HUES48 (cell line): Measurements from ENCODE around the gene DNAJC2.
A peak's percentile ranks its signal among the peaks of the same experiment; 100 is the strongest.

Experiments
- H3K27ac ChIP-seq: one replicate; pipeline ENCODE4 v1.7.0; 2013; ENCODE audit warnings: low read depth, low read length, inconsistent platforms
- H3K27me3 ChIP-seq: 2 replicates; pipeline ENCODE4 v1.6.1; 2013; ENCODE audit warnings: mild to moderate bottlenecking, low read length; ENCODE audit not compliant: control insufficient read depth, insufficient read depth
- H3K36me3 ChIP-seq: 2 replicates; pipeline ENCODE4 v1.6.1; 2013; ENCODE audit warnings: low read length; ENCODE audit not compliant: control insufficient read depth, insufficient read depth
- H3K4me1 ChIP-seq: 2 replicates; pipeline ENCODE4 v1.6.1; 2013; ENCODE audit warnings: mild to moderate bottlenecking, low read length; ENCODE audit not compliant: control insufficient read depth, insufficient read depth
- H3K4me3 ChIP-seq: 2 replicates; pipeline ENCODE4 v1.5.1; 2013; ENCODE audit warnings: mild to moderate bottlenecking, low read depth, low read length
- H3K9ac ChIP-seq: 2 replicates; pipeline ENCODE4 v1.6.1; 2013; ENCODE audit warnings: mild to moderate bottlenecking, low read depth, low read length, moderate library complexity
- H3K9me3 ChIP-seq: 2 replicates; pipeline ENCODE4 v1.6.1; 2013; ENCODE audit warnings: low read length; ENCODE audit not compliant: control insufficient read depth, insufficient read depth

The DNAJC2 gene

DNA sequence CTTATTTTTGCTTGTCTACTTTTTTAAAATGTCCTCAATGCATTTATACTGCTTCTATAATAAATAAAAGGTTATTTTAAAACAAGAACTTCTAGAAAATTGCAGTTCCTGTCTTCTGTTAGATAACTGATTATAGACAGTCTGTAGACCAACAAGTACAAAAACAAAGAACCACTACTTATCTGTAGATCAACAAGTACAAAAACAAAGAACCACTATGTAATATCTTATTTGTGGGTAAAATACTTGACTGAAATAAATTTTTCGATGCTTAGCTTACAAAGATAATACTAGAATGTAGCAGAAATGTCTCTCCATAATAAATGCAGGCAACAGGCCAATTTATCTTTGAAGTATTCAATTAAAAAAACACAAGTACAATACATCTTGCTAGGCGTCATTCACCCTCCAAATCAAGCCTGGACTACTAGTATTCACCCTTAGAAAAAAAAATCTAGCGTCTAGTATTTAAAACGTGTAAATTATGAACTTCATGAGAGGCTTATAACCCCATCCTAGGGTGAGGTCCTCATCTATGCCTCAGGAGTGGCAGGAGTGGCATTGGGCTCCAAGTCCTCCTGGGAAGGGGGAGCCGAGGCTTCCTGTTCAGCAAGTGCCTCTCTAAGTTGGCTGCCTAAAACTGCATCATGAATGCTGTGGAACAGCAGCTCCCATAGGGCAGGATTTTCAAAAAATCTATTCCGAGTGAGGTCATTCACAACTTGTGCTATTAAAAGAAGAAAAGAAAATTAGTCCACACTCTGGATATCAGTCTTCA is 29.5 kb upstream of the DNAJC2 start:
- H3K9me3 ChIP-seq, result no peaks in the 10 kb centered on the region
- peaks cover 5% of the 10 kb centered on the region for H3K36me3 ChIP-seq
- no peaks in the 10 kb centered on the region for H3K4me1 ChIP-seq
- no peak overlapping the region for H3K4me3 ChIP-seq
- H3K27ac ChIP-seq, result no peak overlapping the region
- no peak overlapping the region for H3K9ac ChIP-seq
- H3K27me3 ChIP-seq, result no peaks in the 10 kb centered on the region

GRCh38 chr7:103369432-103369831 is 24.9 kb upstream of the DNAJC2 start:
- no peaks in the 10 kb centered on the region for H3K27me3 ChIP-seq
- no peak overlapping the region for H3K27ac ChIP-seq
- no peak overlapping the region for H3K9ac ChIP-seq
- H3K36me3 ChIP-seq, result peaks cover 52% of the 10 kb centered on the region
- H3K9me3 ChIP-seq, result no peaks in the 10 kb centered on the region
- H3K4me3 ChIP-seq, result no peak overlapping the region
- H3K4me1 ChIP-seq, result no peaks in the 10 kb centered on the region

- H3K4me3 ChIP-seq, result no peak overlapping the region
- H3K9me3 ChIP-seq, result no peaks in the 10 kb centered on the region
- H3K27ac ChIP-seq, result no peak overlapping the region
- H3K4me1 ChIP-seq, result peaks cover 9% of the 10 kb centered on the region; the same call in 1 of the 2 replicates
- H3K9ac ChIP-seq, result no peak overlapping the region
- no peaks in the 10 kb centered on the region for H3K27me3 ChIP-seq
- peaks cover 45% of the 10 kb centered on the region for H3K36me3 ChIP-seq
Observed at GRCh38 chr7:103349805-103350204, 5.2 kb upstream of the DNAJC2 start.

GRCh38 chr7:103348959-103349358 is 4.4 kb upstream of the DNAJC2 start:
- Histone ChIP-seq H3K9me3 (no peaks in the 10 kb centered on the region), H3K4me1 (peaks cover 9% of the 10 kb centered on the region; the same call in 1 of the 2 replicates), H3K9ac (no peak overlapping the region), H3K36me3 (peaks cover 37% of the 10 kb centered on the region), H3K27ac (no peak overlapping the region), H3K27me3 (no peaks in the 10 kb centered on the region), H3K4me3 (peak overlapping the region; percentile 99)

DNA sequence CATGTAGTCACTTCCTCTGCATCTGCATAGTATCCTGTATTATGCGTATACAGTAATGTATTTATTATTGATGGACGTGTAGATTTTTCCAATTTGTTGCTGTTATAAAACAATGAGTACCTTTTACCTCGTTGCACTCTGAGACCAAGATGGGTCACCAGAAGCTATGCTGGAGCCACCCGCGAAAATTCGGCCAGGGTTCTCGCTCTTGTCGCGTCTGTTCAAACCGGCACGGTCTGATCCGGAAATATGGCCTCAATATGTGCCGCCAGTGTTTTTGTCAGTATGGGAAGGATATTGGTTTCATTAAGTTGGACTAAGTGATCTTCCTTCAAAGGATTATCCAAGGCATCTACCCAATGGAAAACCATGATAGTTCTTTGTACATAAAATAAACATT is 3.9 kb upstream of the DNAJC2 start:
- Histone ChIP-seq H3K27me3 (no peaks in the 10 kb centered on the region), H3K9me3 (no peaks in the 10 kb centered on the region), H3K9ac (no peak overlapping the region), H3K27ac (no peak overlapping the region), H3K4me3 (peak overlapping the region; percentile 99), H3K4me1 (peaks cover 11% of the 10 kb centered on the region; the same call in 1 of the 2 replicates), H3K36me3 (peaks cover 32% of the 10 kb centered on the region)

- Histone ChIP-seq H3K27ac (peak within 1 kb of the TSS; percentile 93), H3K9me3 (no peaks in the 10 kb centered on the region), H3K36me3 (peaks cover 25% of the 10 kb centered on the region), H3K4me3 (peak within 1 kb of the TSS; percentile 99), H3K9ac (peak within 1 kb of the TSS; percentile 91), H3K27me3 (no peaks in the 10 kb centered on the region), H3K4me1 (peaks cover 14% of the 10 kb centered on the region; the same call in 1 of the 2 replicates)
Observed at GRCh38 chr7:103347507-103348267, 3.1 kb upstream of the DNAJC2 start, which contains the start of gene PSMC2. Gene PSMC2, plus strand, starts transcription at chr7:103347643. Its CDS starts 69 bp downstream, at chr7:103347712.

DNA sequence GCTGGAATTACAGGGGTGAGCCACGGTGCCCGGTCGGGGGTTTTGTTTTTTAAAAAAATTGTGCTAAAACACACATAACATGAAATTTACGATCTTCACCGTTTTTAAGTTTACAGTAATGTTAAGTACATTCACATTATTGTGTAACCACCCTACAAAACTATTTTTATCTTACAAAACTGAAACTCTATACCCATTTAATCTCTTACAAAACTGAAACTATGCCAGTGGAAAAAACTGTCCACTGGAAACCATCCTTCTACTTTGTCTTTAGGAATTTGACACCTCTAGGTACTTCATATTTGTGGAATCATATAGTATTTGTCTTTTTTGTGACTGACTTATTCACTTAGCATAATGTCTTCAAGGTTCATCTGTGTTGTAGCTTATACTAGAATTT is 1.8 kb upstream of the DNAJC2 start:
- Histone ChIP-seq H3K9ac (no peak overlapping the region), H3K27ac (no peak overlapping the region), H3K36me3 (peaks cover 24% of the 10 kb centered on the region), H3K27me3 (no peaks in the 10 kb centered on the region), H3K9me3 (no peaks in the 10 kb centered on the region), H3K4me1 (peaks cover 14% of the 10 kb centered on the region; the same call in 1 of the 2 replicates), H3K4me3 (no peak overlapping the region)

DNA sequence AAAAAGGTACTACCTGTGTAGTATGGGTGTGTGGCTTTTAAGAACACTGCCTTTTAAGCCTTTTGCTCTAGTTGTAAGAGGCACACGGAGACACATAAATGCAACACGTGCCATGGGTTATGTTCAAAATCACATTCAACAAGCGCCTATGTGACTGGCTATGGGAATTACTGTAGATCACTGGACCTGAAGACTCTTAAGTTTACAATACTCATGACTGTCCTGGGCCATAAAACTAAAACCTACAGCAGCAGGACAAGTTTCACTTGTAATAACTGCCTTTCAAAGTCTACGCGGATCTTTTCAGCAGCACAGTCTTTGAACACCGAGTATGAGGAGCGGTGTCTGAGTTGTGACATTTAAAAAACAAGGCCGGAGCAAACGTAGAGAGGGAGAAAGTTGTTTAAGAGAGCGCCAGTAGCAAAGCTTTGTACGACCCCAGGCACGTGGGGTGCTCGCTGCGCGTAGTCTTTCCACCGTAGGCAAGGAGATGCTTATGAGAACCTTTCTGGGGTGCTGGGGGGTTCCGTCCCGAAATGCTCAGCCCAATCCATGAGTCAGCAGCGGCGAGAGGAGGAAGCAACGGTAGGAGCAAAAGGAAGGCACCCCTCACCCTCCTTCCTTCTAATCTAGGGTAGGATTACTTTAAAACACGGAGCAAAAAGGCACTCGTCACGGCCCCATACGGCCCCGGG is 662 bp downstream of the DNAJC2 start:
- Histone ChIP-seq H3K27me3 (no peaks in the 10 kb centered on the region), H3K9me3 (no peaks in the 10 kb centered on the region), H3K9ac (peak overlapping the region; percentile 89), H3K27ac (peak overlapping the region; percentile 82), H3K4me1 (peaks cover 11% of the 10 kb centered on the region; the same call in 1 of the 2 replicates), H3K4me3 (peak overlapping the region; percentile 85), H3K36me3 (peaks cover 33% of the 10 kb centered on the region)

DNA sequence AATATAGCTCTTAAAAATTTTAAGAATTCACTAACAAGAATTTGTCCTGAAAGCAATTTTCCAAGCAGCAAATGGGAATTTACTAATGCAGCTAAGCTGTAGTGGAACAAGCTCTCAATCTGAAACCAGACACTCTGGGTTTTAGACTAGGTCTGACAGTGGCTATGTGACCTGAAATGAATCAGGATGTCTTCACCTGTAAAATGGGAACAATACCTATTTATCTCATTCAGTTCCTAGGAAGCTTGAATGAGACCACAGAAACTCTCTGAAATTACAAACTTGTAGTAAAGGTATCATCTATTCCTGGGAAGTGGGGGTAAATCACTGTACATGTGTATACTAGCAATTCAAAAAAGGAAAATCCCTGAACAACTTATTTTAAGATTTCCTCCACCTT is 1.2 kb downstream of the DNAJC2 start:
- Histone ChIP-seq H3K9ac (peak overlapping the region; percentile 89; the same call in 1 of the 2 replicates), H3K4me1 (peaks cover 7% of the 10 kb centered on the region; the same call in 1 of the 2 replicates), H3K27ac (no peak overlapping the region), H3K27me3 (no peaks in the 10 kb centered on the region), H3K9me3 (no peaks in the 10 kb centered on the region), H3K4me3 (peak overlapping the region; percentile 85), H3K36me3 (peaks cover 35% of the 10 kb centered on the region)

- Histone ChIP-seq H3K4me3 (no peak overlapping the region), H3K36me3 (peaks cover 51% of the 10 kb centered on the region), H3K9ac (no peak overlapping the region), H3K27me3 (no peaks in the 10 kb centered on the region), H3K27ac (no peak overlapping the region), H3K9me3 (no peaks in the 10 kb centered on the region), H3K4me1 (peaks cover 4% of the 10 kb centered on the region; the same call in 1 of the 2 replicates)
Observed at GRCh38 chr7:103341466-103341865, 3.1 kb downstream of the DNAJC2 start.
